Pericardium fibroblast (primary cell): ENCODE data around the gene SPDYE9. TPM values are rescaled to one million over a fixed set of nuclear protein-coding genes. Genes with fewer than 3 reads are reported as not detected.

Experiments
- total RNA-seq: library from RNA; depleted of rRNA; stranded (reverse); fragments of >200 nt; gene quantifications from 2 replicates; pipeline ENCODE4 v1.2.3, GENCODE V29; 2015

The SPDYE9 gene
- total RNA-seq = not detected in 2 replicates

GRCh38 chr7:73085938-73086337 lies at the start of gene SPDYE9:
SPDYE9 (minus strand) TSS chr7:73086038; CDS start chr7:73084238, 1,800 bp downstream.

DNA sequence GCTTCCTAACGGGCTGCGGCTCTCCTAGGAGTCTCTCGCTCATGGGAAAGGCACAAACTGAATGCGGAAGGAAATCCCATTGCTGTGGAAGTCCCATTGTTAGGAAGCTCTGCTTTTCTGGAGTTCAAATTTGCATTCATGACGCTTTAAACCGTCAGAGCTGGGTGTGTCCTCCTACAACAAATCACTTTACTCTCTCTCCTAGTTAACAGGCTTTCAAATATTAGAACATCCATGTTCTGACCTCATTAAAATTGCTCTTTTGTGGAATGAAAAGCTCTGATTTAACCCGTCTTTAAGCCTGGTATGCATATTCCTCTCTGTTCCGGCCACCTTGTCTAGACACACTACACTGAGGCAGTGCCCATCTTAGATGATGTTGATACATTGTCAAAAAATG lies 28.0 kb downstream of the SPDYE9 start, which contains the start of gene SPDYE11:
Gene SPDYE11 (minus strand): TSS at position 101 of the 400 bp plus-strand sequence. CDS start 1,800 bp downstream, outside the sequence.

GRCh38 chr7:73029666-73030065 lies 56.2 kb downstream of the SPDYE9 start, which contains the start of gene SPDYE8:
SPDYE8 (minus strand) TSS chr7:73029766; CDS start chr7:73027966, 1,800 bp downstream.

Other genes starting within 250 kb of the SPDYE9 start
- 7.6 and 8.8 TPM in 2 replicates for gene POM121, start 160.9 kb downstream of the SPDYE9 start, total RNA-seq
- gene TRIM74, start 116.6 kb downstream of the SPDYE9 start, total RNA-seq = not detected in 2 replicates
- not detected in 2 replicates for gene SPDYE8, start 56.3 kb downstream of the SPDYE9 start, total RNA-seq
- not detected in 2 replicates for gene SPDYE11, start 28.1 kb downstream of the SPDYE9 start, total RNA-seq
- 11.8 and 22.1 TPM in 2 replicates for gene NSUN5, start 222.8 kb upstream of the SPDYE9 start, total RNA-seq
- not detected in 2 replicates for gene TRIM50, start 242.0 kb upstream of the SPDYE9 start, total RNA-seq
- not detected in 2 replicates for gene FKBP6, start 242.1 kb upstream of the SPDYE9 start, total RNA-seq